Measurements from ENCODE around the gene DYNC2H1.
"Not testable (repeated sequence)": the region's sequence is repeated elsewhere in the genome, so short reads cannot be mapped to it uniquely, and the experiment has no call there.

The DYNC2H1 gene

GRCh38 chr11:103370076-103370475 lies 260.9 kb downstream of the DYNC2H1 start:
- TF ChIP-seq, protein P1, sequence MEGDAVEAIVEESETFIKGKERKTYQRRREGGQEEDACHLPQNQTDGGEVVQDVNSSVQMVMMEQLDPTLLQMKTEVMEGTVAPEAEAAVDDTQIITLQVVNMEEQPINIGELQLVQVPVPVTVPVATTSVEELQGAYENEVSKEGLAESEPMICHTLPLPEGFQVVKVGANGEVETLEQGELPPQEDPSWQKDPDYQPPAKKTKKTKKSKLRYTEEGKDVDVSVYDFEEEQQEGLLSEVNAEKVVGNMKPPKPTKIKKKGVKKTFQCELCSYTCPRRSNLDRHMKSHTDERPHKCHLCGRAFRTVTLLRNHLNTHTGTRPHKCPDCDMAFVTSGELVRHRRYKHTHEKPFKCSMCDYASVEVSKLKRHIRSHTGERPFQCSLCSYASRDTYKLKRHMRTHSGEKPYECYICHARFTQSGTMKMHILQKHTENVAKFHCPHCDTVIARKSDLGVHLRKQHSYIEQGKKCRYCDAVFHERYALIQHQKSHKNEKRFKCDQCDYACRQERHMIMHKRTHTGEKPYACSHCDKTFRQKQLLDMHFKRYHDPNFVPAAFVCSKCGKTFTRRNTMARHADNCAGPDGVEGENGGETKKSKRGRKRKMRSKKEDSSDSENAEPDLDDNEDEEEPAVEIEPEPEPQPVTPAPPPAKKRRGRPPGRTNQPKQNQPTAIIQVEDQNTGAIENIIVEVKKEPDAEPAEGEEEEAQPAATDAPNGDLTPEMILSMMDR (IDR thresholded peaks at IDR 0.05; ENCODE audit: low read depth, low read length) = no peak
- TF ChIP-seq MYC (IDR thresholded peaks at IDR 0.05; ENCODE audit: low read depth, low read length) = no peak
- no peak for TF ChIP-seq MAX (IDR thresholded peaks at IDR 0.05; ENCODE audit: low read depth, low read length)
- TF ChIP-seq POLR2A (IDR thresholded peaks at IDR 0.05; ENCODE audit: extremely low read depth, insufficient read length) = no peak
- DNase-seq (ENCODE audit: low read depth) = peak; percentile 25
- H3K4me3 ChIP-seq (ENCODE audit: low read depth, low read length) = no peak overlapping the region

DNA sequence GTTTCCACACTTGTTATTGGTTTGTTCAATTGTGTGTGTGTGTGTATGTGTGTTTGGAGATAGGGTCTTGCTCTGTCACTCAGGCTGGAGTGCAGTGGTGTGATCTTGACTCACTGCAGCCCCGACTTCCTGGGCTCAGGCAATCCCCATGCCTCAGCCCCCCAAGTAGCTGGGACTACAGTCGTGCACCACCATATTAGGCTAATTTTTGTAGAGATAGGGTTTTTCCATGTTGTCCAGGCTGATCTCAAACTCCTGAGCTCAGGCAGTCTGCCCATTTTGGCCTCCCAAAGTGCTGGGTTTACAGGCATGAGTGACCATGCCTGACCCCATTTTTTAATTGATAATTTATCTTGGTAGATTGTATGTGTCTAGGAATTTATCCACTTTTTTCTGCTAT lies 263.7 kb downstream of the DYNC2H1 start:
- H3K4me3 ChIP-seq (ENCODE audit: low read depth, low read length) = no peak overlapping the region
- TF ChIP-seq MYC (IDR thresholded peaks at IDR 0.05; ENCODE audit: low read depth, low read length) = no peak
- TF ChIP-seq, protein P1 (IDR thresholded peaks at IDR 0.05; ENCODE audit: low read depth, low read length) = no peak
- DNase-seq (ENCODE audit: low read depth) = no peak

DNA sequence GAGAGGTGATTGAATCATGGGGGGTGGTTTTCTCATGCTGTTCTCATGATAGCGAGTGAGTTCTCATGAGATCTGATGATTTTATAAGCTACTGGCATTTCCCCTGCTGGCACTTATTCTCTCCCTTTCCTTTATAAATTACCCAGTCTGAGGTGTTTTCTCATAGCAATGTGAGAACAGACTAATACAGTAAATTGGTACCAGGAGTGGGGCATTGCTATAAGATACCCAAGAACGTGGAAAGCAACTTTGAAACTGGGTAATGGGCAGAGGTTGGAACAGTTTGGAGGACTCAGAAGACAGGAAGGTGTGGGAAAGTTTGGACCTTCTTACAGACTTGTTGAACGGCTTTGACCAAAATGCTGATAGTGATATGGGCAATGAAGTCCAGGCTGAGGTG lies 265.0 kb downstream of the DYNC2H1 start:
- not testable (repeated sequence) for DNase-seq (ENCODE audit: low read depth); H3K4me3 ChIP-seq (ENCODE audit: low read depth, low read length)

DNA sequence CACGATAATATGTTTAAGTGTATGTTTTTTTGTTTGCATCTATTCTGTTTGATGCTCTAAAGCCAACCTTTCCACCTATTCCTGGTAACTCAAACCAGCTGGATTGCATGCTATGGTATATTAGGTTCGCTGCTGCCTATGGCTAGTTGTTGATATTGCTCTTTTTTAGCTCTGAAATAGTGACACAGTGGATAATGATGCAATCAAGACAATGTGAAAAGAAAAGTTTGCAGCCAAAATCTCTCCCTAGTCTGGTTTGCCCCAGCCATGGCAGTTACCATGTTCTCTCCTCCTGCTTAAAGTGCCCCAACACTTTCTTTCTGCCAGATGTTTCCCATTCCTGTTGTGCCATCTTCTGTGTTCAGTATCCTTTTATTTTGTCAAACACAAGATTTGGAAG lies 269.7 kb downstream of the DYNC2H1 start:
- TF ChIP-seq, protein P1 (IDR thresholded peaks at IDR 0.05; ENCODE audit: low read depth, low read length) = no peak
- TF ChIP-seq MAX (IDR thresholded peaks at IDR 0.05; ENCODE audit: low read depth, low read length) (no peak), POLR2A (IDR thresholded peaks at IDR 0.05; ENCODE audit: extremely low read depth, insufficient read length) (no peak), MYC (IDR thresholded peaks at IDR 0.05; ENCODE audit: low read depth, low read length) (no peak)
- no peak overlapping the region for H3K4me3 ChIP-seq (ENCODE audit: low read depth, low read length)
- DNase-seq (ENCODE audit: low read depth) = no peak

GRCh38 chr11:103380031-103380430 lies 270.8 kb downstream of the DYNC2H1 start:
- no peak for DNase-seq (ENCODE audit: low read depth)
- no peak overlapping the region for H3K4me3 ChIP-seq (ENCODE audit: low read depth, low read length)
- TF ChIP-seq POLR2A (IDR thresholded peaks at IDR 0.05; ENCODE audit: extremely low read depth, insufficient read length) = no peak
- TF ChIP-seq, protein P1 (IDR thresholded peaks at IDR 0.05; ENCODE audit: low read depth, low read length) = no peak
- TF ChIP-seq MAX (IDR thresholded peaks at IDR 0.05; ENCODE audit: low read depth, low read length) = no peak
- no peak for TF ChIP-seq MYC (IDR thresholded peaks at IDR 0.05; ENCODE audit: low read depth, low read length)

- H3K4me3 ChIP-seq (ENCODE audit: low read depth, low read length) = no peak overlapping the region
- DNase-seq (ENCODE audit: low read depth) = no peak
- TF ChIP-seq MAX (IDR thresholded peaks at IDR 0.05; ENCODE audit: low read depth, low read length) (no peak), POLR2A (IDR thresholded peaks at IDR 0.05; ENCODE audit: extremely low read depth, insufficient read length) (no peak), MYC (IDR thresholded peaks at IDR 0.05; ENCODE audit: low read depth, low read length) (no peak)
- TF ChIP-seq, protein P1 (IDR thresholded peaks at IDR 0.05; ENCODE audit: low read depth, low read length) = no peak
These were observed 275.4 kb downstream of the DYNC2H1 start for GRCh38 chr11:103384652-103385051.
